Transverse colon (tissue), 4 donors: ENCODE results near the gene CMC1. TPM values are rescaled to one million over a fixed set of nuclear protein-coding genes. Genes with fewer than 3 reads are reported as not detected.

ENCODE experiments used
- DNase-seq: peaks from one replicate; pipeline ENCODE4 v3.0.0-alpha.2; 2019
- H3K27ac ChIP-seq, 4 donors: fragments of 200-600 bp; sonication (generic); 2 replicates each; pipeline ENCODE4 v1.5.1; 2016 to 2018; ENCODE audit warnings: inconsistent platforms in 4 of 4
- H3K27me3 ChIP-seq: fragments of 200-600 bp; sonication (generic); 2 replicates; pipeline ENCODE4 v1.5.1; 2017; ENCODE audit warnings: inconsistent platforms
- H3K36me3 ChIP-seq, 4 donors: fragments of 200-600 bp; sonication (generic); 2 replicates each; pipeline ENCODE4 v1.5.1; 2017 to 2019; ENCODE audit warnings: inconsistent platforms in 4 of 4
- H3K4me1 ChIP-seq, 4 donors: fragments of 200-600 bp; sonication (generic); 2 replicates each; pipeline ENCODE4 v1.5.1; 2017 to 2020; ENCODE audit warnings: inconsistent platforms in 4 of 4
- H3K4me3 ChIP-seq, 4 donors: fragments of 200-600 bp; sonication (generic); 1 replicate in 1 of 4; 2 replicates in 3 of 4; pipeline versions ENCODE4 v1.5.1 to v1.6.1; 2017 to 2019; ENCODE audit warnings: inconsistent platforms in 4 of 4
- H3K9me3 ChIP-seq, 2 donors: fragments of 200-600 bp; sonication (generic); 2 replicates each; pipeline ENCODE4 v1.5.1; 2017 to 2019; ENCODE audit warnings: inconsistent platforms in 2 of 2
- EP300 ChIP-seq: sonication (generic); formaldehyde crosslinking; IDR thresholded peaks from one replicate; pipeline ENCODE4 v1.6.1; 2017; ENCODE audit warnings: antibody characterized with exemption, low read depth
- POLR2A ChIP-seq: fragments of 450-650 bp; IDR thresholded peaks from one replicate; pipeline ENCODE4 v1.6.1; 2016; ENCODE audit warnings: antibody characterized with exemption, mild to moderate bottlenecking, moderate library complexity
- POLR2AphosphoS5 ChIP-seq, 3 donors: sonication (generic); formaldehyde crosslinking; IDR thresholded peaks; one replicate each; pipeline ENCODE4 v1.6.1; 2016; ENCODE audit warnings: antibody characterized with exemption in 3 of 3
- WGBS, 2 donors: methylation state at CpG; one replicate each; pipeline ENCODE4 v1.1.5; 2018; ENCODE audit warnings: low coverage in 1 of 2; 5-methylcytosine and 5-hydroxymethylcytosine counted together
- in situ Hi-C, 4 donors: fragments of 200-750 bp; cut with MboI; loops; one replicate each; pipeline versions ENCODE4 v1.15.0 to v1.15.1; 2017; ENCODE audit warnings: low sequenced_read_pairs in 3 of 4, low pct_ligation_motif_present in 1 of 4, low pct_unique_long_range_greater_than_20kb in 1 of 4
- intact Hi-C: fragments of 100-400 bp; cut with DNase I; formaldehyde crosslinking; loops from one replicate; pipeline ENCODE4 v1.15.1; 2023; ENCODE audit warnings: low total_unique reads
- total RNA-seq, 4 donors: library from RNA; depleted of rRNA; stranded (reverse); fragments of >200 nt; gene quantifications; one replicate each; pipeline ENCODE4 v1.1.0, GENCODE V29; 2016
- TF ChIP-seq, protein P1 (sequence below), 5 experiments: fragments of 200-600 bp in 3 of 5; fragments of 450-650 bp in 2 of 5; sonication (generic) in 3 of 5; IDR thresholded peaks; 1 replicate in 2 of 5; 2 replicates in 3 of 5; pipeline ENCODE4 v1.5.1; 2016 to 2017; ENCODE audit warnings: antibody characterized with exemption in 5 of 5, inconsistent platforms in 3 of 5, mild to moderate bottlenecking in 2 of 5, moderate library complexity in 1 of 5

CMC1 gene
- total RNA-seq, 4 donors from 2014 or later = 0.20 to 15.2 (median 10.7) TPM

DNA sequence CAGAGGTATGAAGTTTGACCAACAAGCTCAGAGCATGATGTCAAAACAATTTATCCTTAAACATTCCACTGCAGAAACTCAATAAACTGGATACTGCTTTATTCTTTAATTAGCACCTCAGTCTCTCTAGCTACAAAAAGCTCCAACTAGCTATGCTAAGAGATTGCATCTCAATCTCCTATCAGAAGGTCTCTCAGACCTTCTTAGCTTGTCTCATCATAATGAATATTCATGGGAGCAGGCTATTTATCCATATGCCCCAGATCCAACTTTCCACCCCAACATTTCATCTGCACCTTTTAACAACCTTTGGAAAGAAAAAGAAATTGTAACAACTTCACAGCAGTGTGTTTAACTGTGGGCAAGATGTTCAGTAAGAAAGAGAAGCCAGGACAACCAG lies 95.8 kb downstream of the CMC1 start:
- no peak for TF ChIP-seq EP300
- TF ChIP-seq, protein P1, sequence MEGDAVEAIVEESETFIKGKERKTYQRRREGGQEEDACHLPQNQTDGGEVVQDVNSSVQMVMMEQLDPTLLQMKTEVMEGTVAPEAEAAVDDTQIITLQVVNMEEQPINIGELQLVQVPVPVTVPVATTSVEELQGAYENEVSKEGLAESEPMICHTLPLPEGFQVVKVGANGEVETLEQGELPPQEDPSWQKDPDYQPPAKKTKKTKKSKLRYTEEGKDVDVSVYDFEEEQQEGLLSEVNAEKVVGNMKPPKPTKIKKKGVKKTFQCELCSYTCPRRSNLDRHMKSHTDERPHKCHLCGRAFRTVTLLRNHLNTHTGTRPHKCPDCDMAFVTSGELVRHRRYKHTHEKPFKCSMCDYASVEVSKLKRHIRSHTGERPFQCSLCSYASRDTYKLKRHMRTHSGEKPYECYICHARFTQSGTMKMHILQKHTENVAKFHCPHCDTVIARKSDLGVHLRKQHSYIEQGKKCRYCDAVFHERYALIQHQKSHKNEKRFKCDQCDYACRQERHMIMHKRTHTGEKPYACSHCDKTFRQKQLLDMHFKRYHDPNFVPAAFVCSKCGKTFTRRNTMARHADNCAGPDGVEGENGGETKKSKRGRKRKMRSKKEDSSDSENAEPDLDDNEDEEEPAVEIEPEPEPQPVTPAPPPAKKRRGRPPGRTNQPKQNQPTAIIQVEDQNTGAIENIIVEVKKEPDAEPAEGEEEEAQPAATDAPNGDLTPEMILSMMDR (IDR thresholded peaks at IDR 0.05) = no peak
- no peak for TF ChIP-seq POLR2AphosphoS5 (IDR thresholded peaks at IDR 0.05)
- no peak for TF ChIP-seq POLR2A
- H3K4me1 ChIP-seq = peaks cover 0 to 4% (median 0%) of the 10 kb centered on the region in 4 donors
- H3K9me3 ChIP-seq = no peaks in the 10 kb centered on the region
- no peaks in the 10 kb centered on the region for H3K27me3 ChIP-seq
- H3K27ac ChIP-seq = no peak overlapping the region
- no peak for DNase-seq
- intact Hi-C loops (no loop called here), in situ Hi-C loops (loop anchor here in 2 of 4 donors (10.0 to 25.0 kb wide), 2 partner anchors 622 to 1025 kb away; no protein-coding TSS in a partner anchor)
- H3K4me3 ChIP-seq = no peak overlapping the region
- peaks cover 0 to 42% (median 19%) of the 10 kb centered on the region in 4 donors for H3K36me3 ChIP-seq

DNA sequence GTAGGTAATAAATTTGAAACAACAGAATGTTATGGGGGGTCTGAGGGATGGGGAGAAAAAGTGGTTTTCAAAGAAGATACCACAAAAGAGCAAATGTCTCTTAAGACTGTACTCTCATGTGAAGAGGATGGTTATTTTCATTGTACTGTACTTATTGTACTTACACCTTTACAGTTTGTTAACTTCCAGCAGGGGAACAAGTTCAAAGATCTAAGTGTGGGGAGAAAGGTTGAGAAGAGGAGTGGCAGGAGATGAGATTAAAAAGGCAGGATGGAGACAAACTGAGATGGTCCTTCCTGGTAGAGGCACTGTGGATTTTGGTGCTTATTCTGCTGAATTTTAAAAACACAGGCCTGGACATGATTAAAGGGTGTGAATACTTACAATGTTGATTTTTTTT lies 101.7 kb downstream of the CMC1 start:
- in situ Hi-C loops (loop anchor here in 2 of 4 donors (25.0 kb wide), 1 partner anchor 1031 kb away; no protein-coding TSS in a partner anchor), intact Hi-C loops (no loop called here)
- TF ChIP-seq, protein P1 (IDR thresholded peaks at IDR 0.05) = no peak
- TF ChIP-seq POLR2A (no peak), POLR2AphosphoS5 (IDR thresholded peaks at IDR 0.05) (no peak), EP300 (no peak)
- H3K9me3 ChIP-seq = no peaks in the 10 kb centered on the region
- H3K27me3 ChIP-seq = no peaks in the 10 kb centered on the region
- H3K4me1 ChIP-seq = peaks cover 14 to 55% (median 24%) of the 10 kb centered on the region in 4 donors
- peaks cover 0 to 22% (median 6%) of the 10 kb centered on the region in 4 donors for H3K36me3 ChIP-seq
- peak overlapping the region in 3 of 4 donors; percentile 0 to 23 (median 17) for H3K27ac ChIP-seq
- DNase-seq = no peak
- no peak overlapping the region for H3K4me3 ChIP-seq

DNA sequence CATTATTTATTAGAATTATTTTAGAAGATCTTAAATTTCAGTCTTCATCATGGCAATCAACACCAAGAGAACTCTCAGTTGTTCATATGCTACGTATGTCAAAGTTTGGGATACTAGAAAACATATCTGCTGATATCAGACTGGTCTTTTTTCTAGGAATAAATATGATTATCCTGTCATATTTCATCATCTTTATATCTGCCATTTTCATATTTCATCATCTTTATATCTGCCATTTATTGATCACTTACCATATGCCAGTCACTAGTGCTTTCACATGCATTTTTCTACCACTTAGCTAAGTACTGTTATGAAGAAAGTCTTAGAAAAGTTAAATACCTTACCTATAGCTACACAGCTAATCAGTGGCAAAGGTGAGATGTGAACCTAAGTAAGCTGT lies 104.3 kb downstream of the CMC1 start:
- peaks cover 14 to 67% (median 30%) of the 10 kb centered on the region in 4 donors for H3K4me1 ChIP-seq
- no peaks in the 10 kb centered on the region for H3K9me3 ChIP-seq
- peak overlapping the region in 1 of 4 donors; percentile 78 for H3K4me3 ChIP-seq
- no peak overlapping the region for H3K27ac ChIP-seq
- intact Hi-C loops (no loop called here), in situ Hi-C loops (loop anchor here in 2 of 4 donors (25.0 kb wide), 1 partner anchor 1033 kb away; no protein-coding TSS in a partner anchor)
- WGBS, 2 donors = 91 to 96% methylated on average over 1 of the region's 1 CpG
- DNase-seq = no peak
- TF ChIP-seq, protein P1 (IDR thresholded peaks at IDR 0.05) = no peak
- TF ChIP-seq POLR2AphosphoS5 (IDR thresholded peaks at IDR 0.05) = no peak
- TF ChIP-seq POLR2A = no peak
- TF ChIP-seq EP300 = no peak
- peaks cover 0 to 2% (median 0%) of the 10 kb centered on the region in 4 donors for H3K36me3 ChIP-seq
- no peaks in the 10 kb centered on the region for H3K27me3 ChIP-seq

DNA sequence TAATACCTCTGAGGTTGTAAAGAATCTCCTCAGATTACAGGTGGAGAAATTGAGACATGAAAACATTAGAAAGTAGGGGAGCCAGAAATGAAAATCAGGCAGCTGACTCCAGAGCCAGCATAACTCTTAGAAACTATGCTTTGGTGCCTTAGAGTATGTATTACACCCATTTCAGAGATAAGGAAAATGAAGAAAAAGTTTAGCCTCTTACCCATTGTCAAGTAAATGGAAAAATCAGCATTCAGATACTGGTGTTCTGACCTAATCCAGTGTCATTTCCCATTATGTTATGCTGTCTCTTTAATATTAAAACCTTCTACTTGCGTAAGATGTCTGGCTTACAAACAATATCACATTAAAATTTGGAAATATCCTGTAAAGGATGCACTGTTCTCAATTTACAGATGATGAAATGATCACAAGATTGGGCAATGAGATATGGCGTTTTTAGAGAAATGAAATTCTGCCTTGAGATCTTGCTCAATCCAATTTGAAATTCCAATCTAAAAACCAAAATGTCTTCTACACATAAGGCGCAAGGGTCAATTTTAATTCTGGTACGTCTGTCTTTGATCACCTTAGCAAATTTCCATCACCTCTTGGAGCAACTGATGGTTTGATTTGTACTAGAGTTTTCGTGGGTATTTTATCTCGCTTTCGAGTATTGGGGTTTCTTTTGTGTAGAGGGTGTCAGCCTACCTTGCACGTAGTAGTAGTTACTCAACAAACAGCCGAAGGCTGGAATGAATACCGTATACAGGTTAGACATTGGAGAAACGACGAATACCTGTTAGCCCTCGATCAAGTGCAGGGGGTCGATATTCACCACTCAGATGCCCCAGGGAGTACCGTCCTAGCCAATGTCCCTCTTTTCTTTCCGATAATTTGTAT lies 106.2 kb downstream of the CMC1 start:
- H3K4me3 ChIP-seq = peak overlapping the region; percentile 70 to 98 (median 86)
- intact Hi-C loops = no loop called here
- 20 to 32% methylated on average over 16 of the region's 16 CpGs for WGBS, 2 donors
- TF ChIP-seq EP300 = peak; percentile 36
- TF ChIP-seq, protein P1 (IDR thresholded peaks at IDR 0.05) = no peak
- TF ChIP-seq POLR2A = no peak
- TF ChIP-seq POLR2AphosphoS5 (IDR thresholded peaks at IDR 0.05) = peak in 1 of 3 donors; percentile 68
- peaks cover 4 to 9% of the 10 kb centered on the region in 2 donors for H3K9me3 ChIP-seq
- peak overlapping the region; percentile 98 to 100 (median 98) for H3K27ac ChIP-seq
- in situ Hi-C loops = loop anchor here in 2 of 4 donors (25.0 kb wide), 1 partner anchor 1035 kb away; no protein-coding TSS in a partner anchor
- H3K4me1 ChIP-seq = peaks cover 14 to 61% (median 30%) of the 10 kb centered on the region in 4 donors
- no peak for DNase-seq
- H3K36me3 ChIP-seq = peaks cover 0 to 2% (median under 1%) of the 10 kb centered on the region in 4 donors
- no peaks in the 10 kb centered on the region for H3K27me3 ChIP-seq
